IPS DF 4.7 (cell line): Measurements from ENCODE around the gene TRA2A.

Experiments
- DNase-seq: peaks from one replicate; pipeline ENCODE4 v3.0.0-alpha.2; 2013; ENCODE audit warnings: low spot score; ENCODE audit errors: extremely low read depth

The TRA2A gene

GRCh38 chr7:23471106-23471859 lies 60.5 kb downstream of the TRA2A start:
- no peak for DNase-seq

GRCh38 chr7:23470330-23471105 lies 61.3 kb downstream of the TRA2A start, which contains the start of gene IGF2BP3:
Gene IGF2BP3 (minus strand): TSS chr7:23470491. CDS start chr7:23470110, 381 bp downstream.
- DNase-seq = peak; percentile 86

GRCh38 chr7:23469961-23470250 lies 61.9 kb downstream of the TRA2A start:
- DNase-seq = no peak

- DNase-seq = no peak
Measured at GRCh38 chr7:23469150-23469960, 62.4 kb downstream of the TRA2A start.

GRCh38 chr7:23468526-23469149 lies 63.1 kb downstream of the TRA2A start:
- DNase-seq = no peak

- DNase-seq = no peak
Measured at GRCh38 chr7:23467806-23468525, 63.8 kb downstream of the TRA2A start.

- DNase-seq = no peak
Measured at GRCh38 chr7:23467291-23467805, 64.4 kb downstream of the TRA2A start.

GRCh38 chr7:23462846-23463245 lies 68.9 kb downstream of the TRA2A start:
- no peak for DNase-seq

- no peak for DNase-seq
Measured at GRCh38 chr7:23458044-23458443, 73.7 kb downstream of the TRA2A start.

GRCh38 chr7:23456093-23456492 lies 75.7 kb downstream of the TRA2A start:
- DNase-seq = no peak

- no peak for DNase-seq
Measured at GRCh38 chr7:23454881-23455526, 76.8 kb downstream of the TRA2A start.
